ENCODE results near the gene TPH2.

DNA sequence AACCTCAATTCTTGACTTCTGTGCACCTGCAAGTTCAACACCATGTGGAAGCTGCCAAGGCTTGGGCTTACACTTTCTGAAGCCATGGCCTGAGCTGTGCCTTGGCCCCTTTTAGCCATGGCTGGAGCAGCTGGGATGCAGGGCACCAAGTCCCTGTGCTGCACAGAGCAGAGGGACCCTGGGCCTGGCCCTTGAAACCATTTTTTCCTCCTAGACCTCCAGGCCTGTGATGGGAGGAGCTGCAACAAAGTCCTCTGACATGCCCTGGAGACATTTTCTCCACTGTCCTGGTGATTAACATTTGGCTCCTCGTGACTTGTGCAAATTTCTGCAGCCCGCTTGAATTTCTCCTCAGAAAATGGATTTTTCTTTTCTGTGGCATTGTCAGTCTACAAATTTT lies 132.4 kb downstream of the TPH2 start:
- TF ChIP-seq, protein P1, sequence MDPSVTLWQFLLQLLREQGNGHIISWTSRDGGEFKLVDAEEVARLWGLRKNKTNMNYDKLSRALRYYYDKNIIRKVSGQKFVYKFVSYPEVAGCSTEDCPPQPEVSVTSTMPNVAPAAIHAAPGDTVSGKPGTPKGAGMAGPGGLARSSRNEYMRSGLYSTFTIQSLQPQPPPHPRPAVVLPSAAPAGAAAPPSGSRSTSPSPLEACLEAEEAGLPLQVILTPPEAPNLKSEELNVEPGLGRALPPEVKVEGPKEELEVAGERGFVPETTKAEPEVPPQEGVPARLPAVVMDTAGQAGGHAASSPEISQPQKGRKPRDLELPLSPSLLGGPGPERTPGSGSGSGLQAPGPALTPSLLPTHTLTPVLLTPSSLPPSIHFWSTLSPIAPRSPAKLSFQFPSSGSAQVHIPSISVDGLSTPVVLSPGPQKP (IDR thresholded peaks at IDR 0.05; ENCODE audit: borderline replicate concordance, low read depth, low read length) = no peak
- TF ChIP-seq, protein P2, sequence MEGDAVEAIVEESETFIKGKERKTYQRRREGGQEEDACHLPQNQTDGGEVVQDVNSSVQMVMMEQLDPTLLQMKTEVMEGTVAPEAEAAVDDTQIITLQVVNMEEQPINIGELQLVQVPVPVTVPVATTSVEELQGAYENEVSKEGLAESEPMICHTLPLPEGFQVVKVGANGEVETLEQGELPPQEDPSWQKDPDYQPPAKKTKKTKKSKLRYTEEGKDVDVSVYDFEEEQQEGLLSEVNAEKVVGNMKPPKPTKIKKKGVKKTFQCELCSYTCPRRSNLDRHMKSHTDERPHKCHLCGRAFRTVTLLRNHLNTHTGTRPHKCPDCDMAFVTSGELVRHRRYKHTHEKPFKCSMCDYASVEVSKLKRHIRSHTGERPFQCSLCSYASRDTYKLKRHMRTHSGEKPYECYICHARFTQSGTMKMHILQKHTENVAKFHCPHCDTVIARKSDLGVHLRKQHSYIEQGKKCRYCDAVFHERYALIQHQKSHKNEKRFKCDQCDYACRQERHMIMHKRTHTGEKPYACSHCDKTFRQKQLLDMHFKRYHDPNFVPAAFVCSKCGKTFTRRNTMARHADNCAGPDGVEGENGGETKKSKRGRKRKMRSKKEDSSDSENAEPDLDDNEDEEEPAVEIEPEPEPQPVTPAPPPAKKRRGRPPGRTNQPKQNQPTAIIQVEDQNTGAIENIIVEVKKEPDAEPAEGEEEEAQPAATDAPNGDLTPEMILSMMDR (conservative IDR thresholded peaks at IDR 0.05; ENCODE audit: low read depth, low read length) = no peak
- TF ChIP-seq CHD1 (IDR thresholded peaks at IDR 0.05; ENCODE audit: low read depth, low read length) (no peak), RCOR1 (IDR thresholded peaks at IDR 0.05; ENCODE audit: insufficient replicate concordance, low read length) (no peak), RFX5 (IDR thresholded peaks at IDR 0.05; ENCODE audit: low read depth, low read length) (no peak), POLR2A (IDR thresholded peaks at IDR 0.05; ENCODE audit: low read depth, low read length) (no peak), BHLHE40 (IDR thresholded peaks at IDR 0.05; ENCODE audit: low read depth, low read length) (no peak)
- TF ChIP-seq, protein P3, sequence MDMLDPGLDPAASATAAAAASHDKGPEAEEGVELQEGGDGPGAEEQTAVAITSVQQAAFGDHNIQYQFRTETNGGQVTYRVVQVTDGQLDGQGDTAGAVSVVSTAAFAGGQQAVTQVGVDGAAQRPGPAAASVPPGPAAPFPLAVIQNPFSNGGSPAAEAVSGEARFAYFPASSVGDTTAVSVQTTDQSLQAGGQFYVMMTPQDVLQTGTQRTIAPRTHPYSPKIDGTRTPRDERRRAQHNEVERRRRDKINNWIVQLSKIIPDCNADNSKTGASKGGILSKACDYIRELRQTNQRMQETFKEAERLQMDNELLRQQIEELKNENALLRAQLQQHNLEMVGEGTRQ (IDR thresholded peaks at IDR 0.05; ENCODE audit: low read depth, low read length) = no peak
